Thymus (tissue), 11 donors: ENCODE data around the gene FOXP4. TPM values are rescaled to one million over a fixed set of nuclear protein-coding genes. Genes with fewer than 3 reads are reported as not detected.

ENCODE experiments used
- DNase-seq, 9 donors: peaks; one replicate each; pipeline ENCODE4 v3.0.0-alpha.2; 2013; ENCODE audit warnings: low spot score in 9 of 9, low read depth in 6 of 9, missing footprints in 1 of 9
- H3K27ac ChIP-seq, 2 donors: one replicate each; pipeline ENCODE4 v1.5.1; 2013; ENCODE audit warnings: control low read depth in 1 of 2, low read depth in 1 of 2, low read length in 1 of 2, mild to moderate bottlenecking in 1 of 2, moderate library complexity in 1 of 2
- H3K27me3 ChIP-seq, 2 donors: one replicate each; pipeline ENCODE4 v1.5.1; 2013; ENCODE audit warnings: low read length in 1 of 2; ENCODE audit not compliant: control insufficient read depth in 2 of 2, insufficient read depth in 1 of 2
- H3K36me3 ChIP-seq, 2 donors: one replicate each; pipeline ENCODE4 v1.5.1; 2013; ENCODE audit warnings: low read length in 1 of 2, mild to moderate bottlenecking in 1 of 2, moderate library complexity in 1 of 2; ENCODE audit not compliant: control insufficient read depth in 2 of 2, insufficient read depth in 2 of 2
- H3K4me1 ChIP-seq, 2 donors: one replicate each; pipeline ENCODE4 v1.5.1; 2013; ENCODE audit warnings: low read length in 2 of 2; ENCODE audit not compliant: control insufficient read depth in 2 of 2, insufficient read depth in 2 of 2
- H3K4me3 ChIP-seq, 2 donors: one replicate each; pipeline ENCODE4 v1.5.1; 2013; ENCODE audit warnings: low read length in 2 of 2, control low read depth in 1 of 2, mild to moderate bottlenecking in 1 of 2
- H3K9me3 ChIP-seq, 2 donors: one replicate each; pipeline ENCODE4 v1.5.1; 2013; ENCODE audit warnings: low read length in 1 of 2, mild to moderate bottlenecking in 1 of 2; ENCODE audit not compliant: control insufficient read depth in 2 of 2, insufficient read depth in 1 of 2
- WGBS: extraction: QIAGEN DNeasy Blood & Tissue Kit; methylation state at CpG from one replicate; pipeline ENCODE4 v1.1.7; 2013; 5-methylcytosine and 5-hydroxymethylcytosine counted together
- polyA plus RNA-seq: library from polyadenylated mRNA; stranded (reverse); fragments of 200-250 nt; gene quantifications from one replicate; pipeline ENCODE4 v1.2.3, GENCODE V29; 2013
- total RNA-seq: library from RNA; stranded (reverse); fragments of 120-200 nt; gene quantifications from one replicate; pipeline ENCODE4 v1.2.4, GENCODE V29; 2013
- donor health status: healthy.

FOXP4 gene
- total and polyA plus RNA-seq, 2 donors, result 2.0 to 15.0 TPM

- Histone ChIP-seq H3K27ac (no peak overlapping the region), H3K4me3 (no peak overlapping the region), H3K36me3 (peaks cover 12 to 20% of the 10 kb centered on the region in 2 donors), H3K4me1 (peaks cover 0 to 33% of the 10 kb centered on the region in 2 donors), H3K27me3 (no peaks in the 10 kb centered on the region), H3K9me3 (no peaks in the 10 kb centered on the region)
- 98% methylated on average over 39 of the region's 39 CpGs for WGBS
- DNase-seq, result no peak
Measured at GRCh38 chr6:41589636-41590622, 43.7 kb downstream of the FOXP4 start.

- Histone ChIP-seq H3K27ac (no peak overlapping the region), H3K27me3 (no peaks in the 10 kb centered on the region), H3K4me1 (peaks cover 0 to 21% of the 10 kb centered on the region in 2 donors), H3K36me3 (peaks cover 12 to 24% of the 10 kb centered on the region in 2 donors), H3K4me3 (no peak overlapping the region), H3K9me3 (no peaks in the 10 kb centered on the region)
- WGBS, result 97% methylated on average over 6 of the region's 6 CpGs
- no peak for DNase-seq
Measured at GRCh38 chr6:41591122-41591521, 44.9 kb downstream of the FOXP4 start.

GRCh38 chr6:41591859-41592502 is 45.8 kb downstream of the FOXP4 start:
- no peaks in the 10 kb centered on the region for H3K27me3 ChIP-seq
- no peaks in the 10 kb centered on the region for H3K9me3 ChIP-seq
- WGBS, result 12% methylated on average over 7 of the region's 7 CpGs
- no peak overlapping the region for H3K27ac ChIP-seq
- H3K4me3 ChIP-seq, result no peak overlapping the region
- peaks cover 0 to 14% of the 10 kb centered on the region in 2 donors for H3K4me1 ChIP-seq
- peaks cover 12 to 26% of the 10 kb centered on the region in 2 donors for H3K36me3 ChIP-seq
- peak in 8 of 9 donors; percentile 62 to 88 (median 74) for DNase-seq

- H3K9me3 ChIP-seq, result no peaks in the 10 kb centered on the region
- peaks cover 0 to 8% of the 10 kb centered on the region in 2 donors for H3K4me1 ChIP-seq
- H3K4me3 ChIP-seq, result no peak overlapping the region
- H3K27me3 ChIP-seq, result no peaks in the 10 kb centered on the region
- DNase-seq, result no peak
- 96% methylated on average over 24 of the region's 24 CpGs for WGBS
- H3K36me3 ChIP-seq, result peaks cover 12 to 26% of the 10 kb centered on the region in 2 donors
- no peak overlapping the region for H3K27ac ChIP-seq
Measured at GRCh38 chr6:41593406-41593805, 47.2 kb downstream of the FOXP4 start.

GRCh38 chr6:41593839-41594238 is 47.7 kb downstream of the FOXP4 start:
- H3K4me3 ChIP-seq, result no peak overlapping the region
- peaks cover 9 to 26% of the 10 kb centered on the region in 2 donors for H3K36me3 ChIP-seq
- no peak for DNase-seq
- peaks cover 3 to 12% of the 10 kb centered on the region in 2 donors for H3K4me1 ChIP-seq
- no peak overlapping the region for H3K27ac ChIP-seq
- 98% methylated on average over 11 of the region's 11 CpGs for WGBS
- no peaks in the 10 kb centered on the region for H3K27me3 ChIP-seq
- H3K9me3 ChIP-seq, result no peaks in the 10 kb centered on the region

- Histone ChIP-seq H3K4me1 (peaks cover 4 to 17% of the 10 kb centered on the region in 2 donors), H3K4me3 (no peak overlapping the region), H3K36me3 (peaks cover 9 to 23% of the 10 kb centered on the region in 2 donors), H3K9me3 (no peaks in the 10 kb centered on the region), H3K27ac (no peak overlapping the region), H3K27me3 (no peaks in the 10 kb centered on the region)
- no peak for DNase-seq
- 97% methylated on average over 5 of the region's 5 CpGs for WGBS
Measured at GRCh38 chr6:41594326-41594725, 48.1 kb downstream of the FOXP4 start.

GRCh38 chr6:41594766-41595165 is 48.6 kb downstream of the FOXP4 start:
- Histone ChIP-seq H3K4me1 (peaks cover 5 to 21% of the 10 kb centered on the region in 2 donors), H3K36me3 (peaks cover 11 to 19% of the 10 kb centered on the region in 2 donors), H3K27me3 (no peaks in the 10 kb centered on the region), H3K4me3 (no peak overlapping the region), H3K9me3 (no peaks in the 10 kb centered on the region), H3K27ac (no peak overlapping the region)
- WGBS, result 95% methylated on average over 15 of the region's 15 CpGs
- no peak for DNase-seq

GRCh38 chr6:41595166-41595565 is 49.0 kb downstream of the FOXP4 start:
- peaks cover 5 to 25% of the 10 kb centered on the region in 2 donors for H3K4me1 ChIP-seq
- H3K9me3 ChIP-seq, result no peaks in the 10 kb centered on the region
- peaks cover 11 to 15% of the 10 kb centered on the region in 2 donors for H3K36me3 ChIP-seq
- no peaks in the 10 kb centered on the region for H3K27me3 ChIP-seq
- no peak overlapping the region for H3K4me3 ChIP-seq
- H3K27ac ChIP-seq, result no peak overlapping the region
- 98% methylated on average over 6 of the region's 6 CpGs for WGBS
- no peak for DNase-seq
